ENCODE data around the gene FABP3.

- TF ChIP-seq POLR2A (IDR thresholded peaks at IDR 0.05) (no peak), CTCF (IDR thresholded peaks at IDR 0.05) (no peak), EP300 (IDR thresholded peaks at IDR 0.05) (no peak)
Observed at GRCh38 chr1:31371121-31371959, 1.5 kb downstream of the FABP3 start.
